GM18951 (cell line): Measurements from ENCODE around the gene OTUD5.
A peak's percentile ranks its signal among the peaks of the same experiment; 100 is the strongest.

Source experiments
- POLR2A ChIP-seq: IDR thresholded peaks from 4 replicates; pipeline ENCODE4 v1.6.1; 2011; ENCODE audit warnings: mild to moderate bottlenecking; ENCODE audit not compliant: insufficient read length, insufficient read depth; ENCODE audit errors: extremely low read depth
- in situ Hi-C: fragments of 300-500 bp; cut with MboI; formaldehyde crosslinking; loops from one replicate; pipeline ENCODE4 v1.12.0; 2022; ENCODE audit warnings: low sequenced_read_pairs, mixed read lengths, inconsistent platforms; ENCODE audit not compliant: unreplicated experiment

The OTUD5 gene

DNA sequence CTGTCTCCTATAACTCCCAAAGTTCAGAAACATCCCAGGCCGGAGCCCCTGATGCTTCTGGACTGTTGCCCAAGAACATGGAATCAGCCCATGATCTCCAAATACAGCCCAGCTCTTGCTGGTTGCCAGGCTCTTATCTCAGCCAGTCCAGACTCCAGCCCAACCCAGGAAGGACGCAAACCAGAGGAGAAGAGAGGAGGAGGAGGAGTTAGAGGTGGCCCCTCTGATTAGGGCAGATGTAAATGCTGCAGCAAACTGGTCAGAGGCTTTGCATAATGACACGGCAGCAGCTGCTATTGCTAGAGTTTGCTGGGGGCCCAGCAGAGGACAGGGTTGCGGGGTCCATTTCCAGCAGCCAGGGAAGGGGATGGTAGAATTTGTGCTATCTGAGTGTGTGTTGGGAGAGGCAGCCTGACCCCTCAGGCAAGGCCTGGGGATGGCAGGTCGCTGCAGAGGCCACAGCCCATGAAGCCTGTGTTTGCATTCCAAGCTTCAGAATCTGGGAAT lies 4.2 kb upstream of the OTUD5 start:
- TF ChIP-seq POLR2A = no peak
- in situ Hi-C loops = no loop called here

GRCh38 chrX:48960291-48960690 lies 2.9 kb upstream of the OTUD5 start:
- in situ Hi-C loops = no loop called here
- TF ChIP-seq POLR2A = no peak

DNA sequence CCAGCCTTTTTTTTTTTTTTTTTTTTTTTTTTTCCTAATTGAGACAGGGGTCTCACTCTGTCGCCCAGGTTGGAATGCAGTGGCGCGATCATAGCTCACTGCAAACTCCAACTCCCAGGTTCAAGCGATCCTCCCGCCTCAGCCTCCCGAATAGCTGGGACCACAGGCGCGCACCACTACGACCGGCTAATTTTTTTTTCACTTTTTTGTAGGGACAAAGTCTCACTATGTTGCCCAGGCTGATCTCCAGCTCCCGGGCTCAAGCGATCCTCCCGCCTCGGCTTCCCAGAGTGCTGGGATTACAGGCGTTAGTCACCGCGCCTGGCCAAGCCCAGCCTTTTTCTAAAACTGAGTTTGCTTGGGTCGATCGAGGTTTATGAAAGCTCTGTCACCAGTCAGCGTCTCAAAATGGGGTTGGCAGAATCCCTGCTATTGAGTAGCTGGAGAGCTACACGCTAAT lies 1.3 kb upstream of the OTUD5 start:
- no peak for TF ChIP-seq POLR2A
- in situ Hi-C loops = no loop called here

- in situ Hi-C loops = no loop called here
- peak; percentile 42 for TF ChIP-seq POLR2A
These were observed 624 bp upstream of the OTUD5 start for GRCh38 chrX:48957827-48958634.

GRCh38 chrX:48956728-48957414 lies 536 bp downstream of the OTUD5 start:
- no peak for TF ChIP-seq POLR2A
- in situ Hi-C loops = no loop called here

DNA sequence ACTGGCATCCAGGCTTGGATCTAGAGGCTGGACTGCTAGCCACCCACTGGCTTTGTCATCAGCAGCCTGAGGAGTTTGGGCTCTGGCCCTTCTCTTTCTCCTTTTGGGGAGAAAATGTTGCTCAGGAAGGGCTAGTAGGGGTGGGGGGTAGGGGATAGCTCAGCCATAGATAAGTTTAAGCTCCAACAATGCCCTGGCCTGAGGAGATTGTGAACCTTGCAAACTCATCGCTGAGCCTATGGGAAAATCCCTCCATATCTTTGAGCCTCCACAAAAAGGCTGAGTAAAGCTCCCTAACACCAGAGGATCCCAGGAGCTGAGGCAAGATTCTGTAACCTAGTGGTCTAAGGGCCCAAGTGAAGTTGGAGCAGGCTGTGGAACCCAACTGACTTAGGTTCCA lies 8.8 kb downstream of the OTUD5 start:
- in situ Hi-C loops = no loop called here
- TF ChIP-seq POLR2A = no peak

- in situ Hi-C loops = no loop called here
- TF ChIP-seq POLR2A = no peak
These were observed 11.7 kb downstream of the OTUD5 start for GRCh38 chrX:48945517-48946348.

DNA sequence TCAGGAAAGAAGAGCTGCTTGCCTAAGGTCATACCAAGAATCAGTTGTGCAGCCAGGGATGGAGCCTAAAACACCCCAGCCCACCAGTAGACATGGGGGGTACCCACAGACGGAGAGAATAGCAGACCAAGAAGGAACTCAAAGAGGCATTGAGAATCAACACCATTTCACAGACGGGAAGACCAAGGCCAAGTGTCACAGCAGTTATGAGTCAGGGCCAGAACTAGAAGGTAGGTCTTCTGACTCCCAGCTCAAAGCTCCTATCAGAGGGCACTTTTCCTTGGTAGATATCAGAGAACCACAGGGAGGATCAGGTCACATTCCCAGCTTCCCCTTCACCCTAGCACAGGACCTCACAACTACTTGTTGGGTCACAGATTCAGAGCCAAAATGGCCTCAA lies 14.5 kb downstream of the OTUD5 start:
- in situ Hi-C loops = no loop called here
- no peak for TF ChIP-seq POLR2A

GRCh38 chrX:48940404-48940955 lies 16.9 kb downstream of the OTUD5 start:
- no peak for TF ChIP-seq POLR2A

DNA sequence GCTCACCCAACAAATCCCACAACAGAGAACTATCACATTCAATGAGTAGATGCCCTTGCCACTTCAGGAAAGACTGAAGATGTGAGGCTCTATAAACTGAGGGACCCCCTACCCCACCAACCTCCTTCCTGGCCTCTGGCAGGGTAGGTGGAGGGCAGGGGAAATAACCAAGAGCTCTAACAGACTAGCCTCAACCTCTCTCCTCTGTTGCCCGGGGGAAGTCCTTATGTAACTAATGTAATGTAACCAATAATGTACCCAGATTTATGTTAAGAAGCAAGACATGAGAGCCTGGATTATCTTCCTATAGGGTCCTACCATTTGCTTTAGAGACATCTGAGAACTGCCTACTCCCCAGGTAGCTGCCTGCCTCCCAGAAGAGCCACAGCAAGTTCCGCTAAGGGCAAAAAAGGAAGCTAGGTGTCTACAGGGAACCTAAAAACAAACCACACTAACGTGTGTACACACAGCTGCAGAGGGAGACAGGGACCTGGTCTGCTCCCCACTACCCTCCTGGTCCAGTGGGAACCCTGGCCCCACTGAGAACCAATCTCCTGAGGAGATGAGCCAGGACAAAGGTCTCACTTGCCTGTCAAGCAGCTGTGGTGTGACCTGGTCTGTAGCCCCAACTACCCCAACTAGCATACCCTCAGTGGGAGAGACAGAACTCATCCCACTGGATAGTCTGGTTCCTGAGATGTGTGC lies 17.7 kb downstream of the OTUD5 start:
- no peak for TF ChIP-seq POLR2A
- in situ Hi-C loops = no loop called here

More at GRCh38 chrX:48940404-48940955, 16.9 kb downstream of the OTUD5 start:
- in situ Hi-C loops = no loop called here

DNA sequence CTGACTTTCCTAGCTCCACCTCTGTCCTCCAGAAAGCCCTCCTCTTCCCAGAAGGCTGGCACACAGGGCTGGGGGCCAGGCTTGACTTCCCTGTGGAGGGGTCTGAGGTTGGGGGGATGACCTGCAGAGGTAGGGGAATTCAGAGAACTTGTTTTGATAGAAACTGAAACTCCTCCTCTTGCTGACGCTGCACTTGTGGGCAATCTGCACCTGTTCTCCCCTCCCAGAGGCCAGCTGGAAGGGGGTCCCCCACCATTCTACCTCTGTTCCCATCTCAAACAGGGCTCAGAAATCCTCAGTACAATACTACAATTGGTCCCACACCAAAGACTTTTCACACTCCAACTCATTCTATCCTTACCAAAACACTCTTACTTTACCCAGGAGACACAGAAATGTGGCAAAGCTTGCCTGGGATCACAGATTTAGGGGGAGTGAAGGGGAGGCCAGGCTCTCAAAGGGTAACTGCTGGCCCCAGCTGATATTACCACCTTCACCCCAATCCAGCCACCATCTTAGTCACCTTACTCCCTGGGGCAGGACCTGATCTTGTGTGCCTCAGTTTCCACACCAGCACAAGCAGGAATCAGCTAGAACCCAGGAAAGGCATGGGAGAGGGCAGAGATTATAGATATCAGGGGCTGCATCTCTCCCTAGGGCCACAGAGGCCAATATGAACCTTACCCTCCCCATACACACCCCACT lies 18.5 kb downstream of the OTUD5 start:
- in situ Hi-C loops = no loop called here
- TF ChIP-seq POLR2A = no peak
